ENCODE results near the gene RSPH6A.

RSPH6A gene

GRCh38 chr19:45814851-45815480 lies at the start of gene RSPH6A:
Gene RSPH6A, minus strand, starts transcription at chr19:45815308. Its CDS starts 132 bp downstream, at chr19:45815176.
- no peak for DNase-seq (ENCODE audit: low read depth in 1 of 2, low spot score in 1 of 2)

- DNase-seq (ENCODE audit: low read depth in 1 of 2, low spot score in 1 of 2), result no peak
Measured at GRCh38 chr19:45864629-45865082, 49.5 kb upstream of the RSPH6A start.

- peak in 1 of 2 donors; percentile 50 for DNase-seq (ENCODE audit: low read depth in 1 of 2, low spot score in 1 of 2)
Measured at GRCh38 chr19:45863840-45864628, 48.9 kb upstream of the RSPH6A start, which contains the start of gene FOXA3. Gene FOXA3, plus strand, starts transcription at chr19:45864326. Its CDS starts 131 bp downstream, at chr19:45864457.

GRCh38 chr19:45863335-45863839 lies 48.3 kb upstream of the RSPH6A start:
- no peak for DNase-seq (ENCODE audit: low read depth in 1 of 2, low spot score in 1 of 2)

- DNase-seq (ENCODE audit: low read depth in 1 of 2, low spot score in 1 of 2), result peak; percentile 98
Measured at GRCh38 chr19:45862564-45863334, 47.6 kb upstream of the RSPH6A start, which contains the start of gene SYMPK. Gene SYMPK, minus strand, starts transcription at chr19:45863147. Its CDS starts 8,652 bp downstream, at chr19:45854495.

DNA sequence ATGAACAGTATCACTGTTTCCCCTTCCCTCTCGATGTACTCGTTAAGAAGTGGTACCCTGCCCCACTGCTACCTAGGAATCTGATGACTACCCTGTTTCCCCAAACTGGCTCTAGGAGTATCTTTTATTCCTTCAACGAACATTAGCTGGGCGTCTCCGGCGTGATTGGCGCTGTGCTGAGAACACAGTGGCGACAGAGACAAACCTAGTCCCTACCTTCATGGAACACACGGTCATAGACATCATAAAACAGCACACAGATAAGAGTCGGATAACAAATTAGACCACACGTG lies 47.1 kb upstream of the RSPH6A start:
- no peak for DNase-seq (ENCODE audit: low read depth in 1 of 2, low spot score in 1 of 2)

DNA sequence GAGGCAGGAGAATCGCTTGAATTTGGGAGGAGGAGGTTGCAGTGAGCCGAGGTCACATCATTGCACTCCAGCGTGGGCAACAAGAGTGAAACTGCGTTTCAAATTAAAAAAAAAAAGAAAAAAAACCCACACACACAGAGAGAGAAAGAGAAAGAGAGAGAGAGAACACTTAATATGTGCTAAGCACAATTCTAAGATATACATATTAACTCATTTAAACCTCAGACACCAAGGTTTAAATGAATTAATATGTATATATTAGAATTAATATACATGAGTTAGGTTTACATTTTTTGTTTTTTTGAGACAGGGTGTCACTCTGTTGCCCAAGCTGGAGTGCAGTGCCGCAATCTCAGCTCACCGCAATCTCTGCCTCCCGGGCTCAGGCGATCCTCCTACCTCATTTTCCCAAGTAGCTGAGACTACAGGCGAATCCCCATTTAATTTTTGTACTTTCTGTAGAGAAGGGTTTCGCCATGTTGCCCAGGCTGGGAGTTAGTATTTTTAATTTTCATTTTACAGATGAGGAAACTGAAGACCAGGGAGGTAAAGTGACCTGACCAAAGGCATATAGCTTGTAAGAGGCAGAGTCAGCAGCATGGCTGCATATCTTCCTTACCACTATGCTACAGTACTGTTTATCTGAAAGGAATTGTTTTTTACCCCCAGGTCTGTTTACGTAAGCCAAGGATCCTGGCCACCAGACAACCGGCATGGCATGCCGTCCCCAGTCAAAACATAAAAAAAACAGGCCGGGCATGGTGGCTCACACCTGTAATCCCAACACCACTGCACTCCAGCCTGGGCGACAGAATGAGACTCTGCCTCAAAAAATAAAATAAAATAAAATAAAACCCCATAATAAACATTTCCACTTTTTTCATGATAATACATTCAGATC lies 45.5 kb upstream of the RSPH6A start:
- DNase-seq (ENCODE audit: low read depth in 1 of 2, low spot score in 1 of 2), result no peak

GRCh38 chr19:45854167-45854778 lies 39.2 kb upstream of the RSPH6A start:
- no peak for DNase-seq (ENCODE audit: low read depth in 1 of 2, low spot score in 1 of 2)

GRCh38 chr19:45852983-45853382 lies 37.9 kb upstream of the RSPH6A start:
- no peak for DNase-seq (ENCODE audit: low read depth in 1 of 2, low spot score in 1 of 2)

DNA sequence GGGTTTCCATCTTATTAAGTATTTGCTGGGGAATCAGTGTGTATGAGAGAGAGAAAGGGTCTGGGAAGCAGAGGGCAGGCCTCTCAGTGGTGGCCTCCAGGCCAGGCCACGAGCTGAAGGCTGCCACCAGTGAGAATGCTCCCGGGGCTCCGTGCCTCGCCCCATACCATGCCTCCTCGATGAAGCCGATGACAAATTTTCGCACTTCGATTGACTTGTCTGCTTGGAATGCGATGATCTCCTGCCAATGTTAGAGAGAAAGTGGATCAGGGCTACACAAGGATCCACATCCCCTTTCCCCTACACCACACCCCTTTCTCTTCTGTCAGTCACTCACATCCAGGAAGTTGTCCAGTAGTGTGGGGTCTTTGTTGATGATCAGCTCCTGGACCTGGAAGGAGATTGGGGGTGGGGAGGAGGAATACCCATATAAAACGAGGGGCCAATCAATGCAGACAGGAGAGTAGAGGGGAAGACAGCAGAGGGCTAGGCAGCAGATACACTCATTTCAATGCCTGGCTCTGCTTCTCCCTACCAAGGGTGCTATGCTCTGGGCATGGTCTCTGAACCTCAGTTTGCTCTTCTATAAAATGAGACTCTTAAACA lies 37.1 kb upstream of the RSPH6A start:
- no peak for DNase-seq (ENCODE audit: low read depth in 1 of 2, low spot score in 1 of 2)

DNA sequence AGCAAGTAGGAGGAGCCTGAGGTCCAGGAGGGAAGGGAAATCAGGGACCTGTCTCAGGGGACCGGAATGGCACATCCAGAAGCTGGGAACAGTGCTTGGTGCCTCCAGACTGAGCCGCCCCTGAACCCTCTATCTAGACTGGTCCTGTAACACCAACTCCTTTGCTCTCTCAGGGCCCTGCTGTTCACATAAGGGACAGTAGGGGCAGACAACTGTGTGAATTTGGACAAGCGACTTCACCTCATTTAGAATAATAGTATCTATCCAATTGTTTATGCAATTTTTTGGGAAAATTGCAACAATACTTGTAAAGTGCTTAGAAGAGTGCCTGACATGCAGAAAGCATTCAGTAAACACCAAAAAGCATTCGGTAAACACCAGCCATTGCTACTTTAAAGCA lies 33.8 kb upstream of the RSPH6A start:
- DNase-seq (ENCODE audit: low read depth in 1 of 2, low spot score in 1 of 2), result no peak

GRCh38 chr19:45847663-45848062 lies 32.6 kb upstream of the RSPH6A start:
- DNase-seq (ENCODE audit: low read depth in 1 of 2, low spot score in 1 of 2), result no peak

DNA sequence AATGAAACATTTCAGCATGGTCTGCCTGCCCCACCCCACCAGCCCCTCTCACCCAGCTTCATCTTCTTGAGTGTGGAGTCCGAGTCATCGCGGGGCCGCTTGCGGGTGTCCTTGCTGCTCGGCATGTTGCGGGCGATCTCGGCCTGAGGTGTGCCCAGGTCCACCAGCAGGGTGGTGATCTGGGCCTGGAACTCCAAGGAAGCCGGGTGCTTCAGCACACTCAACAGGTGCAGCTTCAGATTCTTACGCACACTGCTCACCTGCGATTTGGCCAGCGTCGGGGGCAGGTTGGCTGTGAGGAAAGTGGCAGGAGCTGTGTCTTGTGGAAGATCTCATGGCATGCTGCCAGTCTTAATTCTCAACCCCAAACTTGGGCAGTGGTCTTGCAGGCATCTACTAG lies 27.1 kb upstream of the RSPH6A start:
- no peak for DNase-seq (ENCODE audit: low read depth in 1 of 2, low spot score in 1 of 2)

GRCh38 chr19:45834970-45835369 lies 19.9 kb upstream of the RSPH6A start:
- DNase-seq (ENCODE audit: low read depth in 1 of 2, low spot score in 1 of 2), result no peak

- DNase-seq (ENCODE audit: low read depth in 1 of 2, low spot score in 1 of 2), result no peak
Measured at GRCh38 chr19:45828945-45829344, 13.8 kb upstream of the RSPH6A start.

DNA sequence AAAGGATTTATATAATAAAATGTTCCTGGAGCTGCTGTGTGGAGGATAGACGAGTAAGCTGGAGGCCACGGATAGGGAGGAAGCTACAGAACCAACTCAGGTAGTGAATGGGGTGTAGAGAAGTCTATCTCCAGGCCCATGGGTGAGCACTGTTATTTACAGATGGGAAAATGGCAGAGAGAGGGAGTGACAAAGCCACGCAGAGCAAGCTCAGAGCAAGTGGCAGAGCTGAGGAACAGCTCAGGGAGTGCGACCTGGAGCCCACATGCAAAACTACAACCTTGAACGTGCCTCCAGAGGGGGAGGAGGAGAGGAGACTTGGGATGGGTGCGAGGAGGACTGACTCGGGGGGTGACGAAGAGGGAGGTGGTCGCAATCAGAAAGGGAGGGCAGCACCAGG lies 13.4 kb upstream of the RSPH6A start:
- no peak for DNase-seq (ENCODE audit: low read depth in 1 of 2, low spot score in 1 of 2)

GRCh38 chr19:45827459-45828093 lies 12.5 kb upstream of the RSPH6A start:
- DNase-seq (ENCODE audit: low read depth in 1 of 2, low spot score in 1 of 2), result no peak

- no peak for DNase-seq (ENCODE audit: low read depth in 1 of 2, low spot score in 1 of 2)
Measured at GRCh38 chr19:45826934-45827333, 11.8 kb upstream of the RSPH6A start.
